Hematopoietic multipotent progenitor cell treated with erythropoietin and hydrocortisone succinate and interleukin-3 and kit ligand, for 6 days (in vitro differentiated cells): ENCODE results near the gene HNRNPL.
"Not testable (repeated sequence)": the region's sequence is repeated elsewhere in the genome, so short reads cannot be mapped to it uniquely, and the experiment has no call there.

ENCODE experiments used
- DNase-seq: peaks from one replicate; pipeline ENCODE4 v3.0.0-alpha.2; 2015

Gene HNRNPL

DNA sequence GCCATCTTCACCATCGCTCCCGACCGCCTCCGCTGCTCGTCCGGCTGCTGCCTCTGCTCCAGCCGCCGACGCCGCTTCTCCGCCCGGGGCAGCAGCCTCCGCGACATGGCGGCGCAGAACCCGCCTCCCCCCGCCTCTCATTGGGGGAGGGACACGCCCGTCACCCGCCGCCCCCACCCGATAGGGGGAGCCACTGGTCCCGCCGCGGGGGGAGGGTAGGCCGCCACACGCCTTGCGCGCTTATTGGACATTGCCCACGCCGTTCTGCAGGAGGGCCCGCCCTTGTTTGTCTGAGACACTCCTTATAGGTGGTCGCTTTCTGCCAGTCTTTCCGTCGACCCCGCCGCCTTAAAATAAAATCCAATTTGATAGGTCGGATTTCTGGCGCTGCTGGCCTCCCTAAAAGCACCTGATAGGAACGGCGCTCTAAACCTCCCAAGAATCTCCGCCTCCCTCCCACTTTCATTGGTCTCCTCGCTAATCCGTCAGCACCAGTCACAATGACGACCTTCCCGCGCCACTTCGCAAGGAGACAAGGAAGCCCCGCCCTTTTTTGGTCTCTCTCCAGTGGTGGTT is at the start of gene HNRNPL:
Gene HNRNPL, minus strand, starts transcription at position 127 of the 576 bp plus-strand sequence. Its CDS starts 20 bp downstream, at position 107.
- DNase-seq, result peak; percentile 100

- peak; percentile 29 for DNase-seq
Measured at GRCh38 chr19:38898788-38899446, 49.1 kb upstream of the HNRNPL start.

DNA sequence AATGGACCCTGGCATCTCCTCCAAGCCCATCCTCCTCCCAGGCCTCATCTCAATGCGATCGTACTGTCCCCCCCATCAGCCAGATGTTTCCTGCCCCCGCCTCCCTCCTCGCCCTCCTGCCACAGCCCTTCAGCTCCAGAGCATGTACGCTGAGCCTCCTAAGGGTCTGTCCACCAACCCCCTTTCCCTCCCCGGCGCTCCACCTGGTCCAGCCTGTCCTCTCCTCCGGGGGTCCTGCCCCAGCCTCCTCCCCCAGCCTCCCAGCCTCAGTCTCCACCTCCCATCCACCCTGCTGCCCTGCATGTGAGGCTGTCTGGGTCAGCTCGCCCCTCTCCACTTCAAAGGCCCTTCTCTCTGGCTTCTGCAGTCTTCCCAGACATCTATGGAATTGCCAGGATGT is 45.2 kb upstream of the HNRNPL start:
- no peak for DNase-seq

GRCh38 chr19:38893341-38893771 is 43.6 kb upstream of the HNRNPL start:
- no peak for DNase-seq

DNA sequence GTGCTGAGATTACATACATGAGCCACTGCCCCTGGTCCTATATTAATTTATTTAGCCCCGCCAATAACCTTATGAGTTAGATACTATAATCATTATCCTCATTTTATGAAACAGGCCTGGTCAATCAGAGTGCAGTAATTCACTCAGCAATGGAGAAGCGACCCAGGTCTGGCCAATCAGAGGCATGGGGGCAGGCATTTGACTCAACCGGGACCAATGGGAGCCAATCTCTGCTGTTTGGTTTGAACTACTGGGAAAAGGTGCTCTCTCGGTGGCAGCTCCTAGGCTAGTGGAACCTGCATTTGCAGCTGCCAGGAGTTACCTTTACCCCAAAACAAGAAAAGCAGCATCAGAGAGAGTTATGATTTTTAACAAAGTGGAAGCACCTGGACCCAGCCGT is 43.1 kb upstream of the HNRNPL start:
- DNase-seq, result no peak

DNA sequence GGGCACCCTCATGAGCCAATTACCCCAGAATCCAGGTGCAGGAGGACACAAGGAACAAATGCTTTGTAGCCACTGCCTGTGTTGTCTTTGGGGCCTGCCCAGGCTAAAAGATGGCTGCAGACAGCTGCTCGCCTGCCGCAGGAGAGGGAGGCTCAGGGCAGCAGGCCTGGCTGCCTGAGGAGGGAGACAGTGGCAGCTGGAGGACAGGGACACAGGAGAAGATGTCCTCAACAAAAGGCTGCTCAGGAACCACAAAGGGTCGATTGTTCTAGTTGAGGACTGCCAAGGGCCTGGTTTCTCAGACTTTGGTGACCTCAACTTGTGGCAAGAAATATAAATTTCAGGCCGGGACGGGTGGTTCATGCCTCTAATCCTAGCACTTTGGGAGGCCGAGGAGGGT is 42.0 kb upstream of the HNRNPL start:
- DNase-seq, result no peak

DNA sequence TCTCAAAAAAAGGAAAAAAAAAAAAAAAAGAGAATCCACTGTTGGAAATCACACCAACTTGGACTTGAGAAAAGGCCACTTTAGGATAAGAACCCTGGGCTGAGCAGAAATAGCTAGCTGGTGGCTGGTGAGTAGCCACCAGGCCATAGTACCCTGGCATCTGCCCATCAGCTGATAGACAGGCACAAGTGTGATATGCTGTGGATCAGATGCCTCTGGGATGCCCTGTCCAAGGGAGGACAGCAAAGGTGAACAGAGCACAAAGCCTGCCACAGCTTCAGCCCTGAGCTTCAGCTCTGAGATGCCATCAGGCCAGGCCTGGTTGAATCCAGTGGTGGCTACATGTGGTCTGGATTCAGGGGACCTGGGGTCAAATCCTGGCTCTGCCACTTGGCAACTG is 40.9 kb upstream of the HNRNPL start:
- DNase-seq, result no peak

DNA sequence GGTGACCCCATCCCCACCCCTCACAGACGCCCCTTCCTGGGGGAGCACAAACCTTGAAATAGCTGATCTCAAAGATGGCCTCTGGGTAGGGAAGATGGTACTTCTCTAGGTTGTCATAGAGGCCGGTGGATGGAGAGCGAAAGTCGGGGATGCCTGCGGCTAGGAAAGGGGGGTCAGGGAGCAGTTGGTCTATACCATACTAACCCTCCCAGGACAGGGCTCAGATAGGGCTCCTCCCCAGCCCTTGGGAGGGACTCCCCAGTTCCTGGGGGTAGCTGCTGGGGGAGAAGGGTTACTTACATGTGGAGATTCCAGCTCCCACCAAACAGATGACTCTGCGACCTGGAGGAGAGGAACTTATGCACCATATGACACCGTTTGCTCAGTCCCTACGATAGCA is 40.0 kb upstream of the HNRNPL start:
- DNase-seq, result no peak

GRCh38 chr19:38888876-38889275 is 39.1 kb upstream of the HNRNPL start:
- no peak for DNase-seq

- DNase-seq, result not testable (repeated sequence)
Measured at GRCh38 chr19:38884691-38885090, 34.9 kb upstream of the HNRNPL start.

DNA sequence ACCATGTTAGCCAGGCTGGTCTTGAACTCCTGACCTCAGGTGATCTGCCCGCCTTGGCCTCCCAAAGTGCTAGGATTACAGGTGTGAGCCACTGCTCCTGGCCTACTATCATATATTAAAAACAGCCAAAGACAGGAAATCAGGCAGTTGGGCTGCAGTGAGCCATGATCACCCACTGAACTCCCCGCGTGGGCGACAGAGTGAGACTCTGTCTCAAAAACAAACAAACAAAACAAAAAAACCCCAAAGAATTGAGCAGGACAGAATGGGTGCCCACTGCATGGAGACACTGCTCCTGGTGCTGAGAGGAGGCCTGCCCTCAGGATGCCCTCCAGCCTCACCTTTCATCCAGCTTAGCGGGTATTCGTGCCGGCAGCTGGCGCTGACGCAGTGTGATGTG is 33.5 kb upstream of the HNRNPL start:
- DNase-seq, result no peak

DNA sequence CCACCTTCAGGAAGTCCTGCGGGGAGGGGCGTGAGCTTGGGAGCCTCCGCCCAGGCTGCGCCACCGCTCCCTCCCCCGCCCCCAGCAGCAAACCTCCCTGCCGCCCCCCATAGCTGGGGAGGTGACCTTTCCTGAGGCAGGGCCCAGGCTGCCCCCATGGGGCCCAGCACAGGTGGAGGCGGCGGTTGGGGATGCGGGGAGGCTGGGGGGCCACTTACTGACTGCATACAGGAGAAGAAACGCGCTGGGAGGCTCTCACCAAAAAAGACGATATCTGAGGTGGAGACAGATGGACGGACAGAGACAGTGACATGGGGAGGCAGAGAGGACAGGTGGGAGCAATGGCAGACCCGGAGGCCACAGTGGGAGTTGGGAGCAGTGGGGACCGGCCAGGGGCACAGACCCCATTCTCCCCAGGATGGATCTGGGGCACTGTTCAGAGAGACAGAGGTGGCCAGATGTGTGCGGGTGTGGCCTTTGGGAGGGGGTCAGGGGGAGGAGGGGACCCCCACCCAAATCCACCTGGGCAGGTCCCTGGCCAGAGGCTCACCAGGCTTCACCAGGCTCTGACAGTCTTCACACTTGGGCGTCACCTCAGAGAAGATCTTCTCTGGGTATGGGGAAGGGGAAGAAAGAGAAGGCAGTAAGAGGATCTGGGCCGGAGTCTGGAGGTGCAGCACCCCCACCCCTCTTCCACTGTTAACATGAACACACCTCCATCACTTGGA is 31.3 kb upstream of the HNRNPL start:
- no peak for DNase-seq

DNA sequence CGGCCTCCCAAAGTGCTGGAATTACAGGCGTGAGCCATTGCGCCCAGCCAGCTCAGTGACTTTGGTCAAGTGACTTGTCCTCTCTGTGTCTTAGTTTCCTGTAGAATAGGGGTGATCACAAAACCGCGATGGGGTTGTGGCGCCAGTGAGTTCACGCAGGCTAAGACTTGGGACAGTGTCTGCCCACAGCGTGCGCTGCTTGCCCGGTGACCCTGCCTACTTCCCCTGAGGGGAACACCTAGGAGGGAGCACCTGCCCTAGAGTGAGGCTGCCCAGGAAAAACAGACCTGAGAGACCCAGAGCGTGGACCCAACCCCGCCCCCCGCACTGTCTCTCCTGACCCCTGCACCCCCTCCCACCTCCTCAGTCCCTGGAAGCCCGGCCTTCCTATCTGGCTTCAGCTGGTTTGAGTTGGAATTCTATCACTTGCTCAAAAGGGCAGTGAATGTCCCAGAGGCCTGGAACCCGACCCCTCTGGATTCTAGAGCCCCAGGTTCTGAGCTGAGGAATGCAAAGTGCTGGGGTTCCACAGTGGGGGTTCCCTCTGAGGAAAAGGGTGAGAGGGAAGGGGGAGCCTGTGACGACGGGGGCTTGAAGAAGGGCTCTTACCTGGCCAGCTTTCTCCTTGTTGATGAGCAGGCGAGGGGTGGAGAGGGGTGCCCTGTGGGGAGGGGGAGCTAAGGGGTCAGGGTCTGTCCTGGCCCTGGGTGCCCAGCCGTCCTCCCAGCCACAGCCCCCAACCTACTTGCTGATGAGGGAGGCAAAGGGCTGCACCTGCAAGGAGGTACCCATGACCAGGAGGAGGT is 30.5 kb upstream of the HNRNPL start:
- no peak for DNase-seq

- no peak for DNase-seq
Measured at GRCh38 chr19:38879400-38879751, 29.6 kb upstream of the HNRNPL start.

DNA sequence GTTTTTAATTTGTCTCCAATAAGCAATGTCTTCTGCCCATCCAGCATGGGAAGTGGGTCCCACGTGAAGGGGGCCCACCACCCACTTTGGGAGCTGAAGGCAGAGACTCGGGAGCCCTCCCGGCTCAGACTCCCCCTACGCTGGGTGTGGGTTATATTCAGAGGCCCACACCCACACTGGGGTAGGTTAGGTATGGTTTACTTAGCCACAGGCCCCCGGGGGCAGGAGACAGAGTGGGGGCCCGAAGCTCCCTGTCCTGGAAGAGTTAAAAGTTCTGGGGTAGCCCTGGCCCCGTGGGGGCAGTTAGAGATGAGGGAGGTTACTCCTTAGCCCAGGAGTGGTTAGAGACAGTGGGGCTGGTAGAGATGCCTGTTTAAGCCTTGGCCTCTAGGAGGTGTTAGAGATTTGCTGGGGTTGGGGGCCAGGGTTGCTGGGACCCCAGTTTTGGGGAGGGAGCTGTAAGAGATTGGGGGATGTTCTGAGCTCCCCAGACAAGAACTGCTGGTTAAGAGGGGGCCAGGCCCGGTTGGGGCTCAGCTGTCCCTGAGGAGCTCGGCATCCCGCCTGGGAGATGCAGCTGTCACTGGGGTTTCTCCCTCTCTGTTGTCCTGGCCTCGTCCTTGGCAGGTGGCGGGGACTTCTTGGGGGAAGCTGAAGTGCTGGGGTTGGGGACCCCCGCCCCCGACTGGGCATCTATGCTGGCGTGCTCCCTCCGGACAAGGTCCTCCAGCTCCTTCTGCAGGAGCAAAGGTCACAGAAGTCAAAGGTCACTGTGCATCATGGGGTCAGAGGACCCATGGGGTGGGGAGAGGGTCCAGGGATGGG is 29.0 kb upstream of the HNRNPL start:
- DNase-seq, result no peak

GRCh38 chr19:38877781-38878574 is 28.2 kb upstream of the HNRNPL start, which contains the start of gene RINL:
TSS of gene RINL (minus strand) at chr19:38878275. CDS start at chr19:38876742, 1,533 bp downstream.
- DNase-seq, result peak; percentile 73

DNA sequence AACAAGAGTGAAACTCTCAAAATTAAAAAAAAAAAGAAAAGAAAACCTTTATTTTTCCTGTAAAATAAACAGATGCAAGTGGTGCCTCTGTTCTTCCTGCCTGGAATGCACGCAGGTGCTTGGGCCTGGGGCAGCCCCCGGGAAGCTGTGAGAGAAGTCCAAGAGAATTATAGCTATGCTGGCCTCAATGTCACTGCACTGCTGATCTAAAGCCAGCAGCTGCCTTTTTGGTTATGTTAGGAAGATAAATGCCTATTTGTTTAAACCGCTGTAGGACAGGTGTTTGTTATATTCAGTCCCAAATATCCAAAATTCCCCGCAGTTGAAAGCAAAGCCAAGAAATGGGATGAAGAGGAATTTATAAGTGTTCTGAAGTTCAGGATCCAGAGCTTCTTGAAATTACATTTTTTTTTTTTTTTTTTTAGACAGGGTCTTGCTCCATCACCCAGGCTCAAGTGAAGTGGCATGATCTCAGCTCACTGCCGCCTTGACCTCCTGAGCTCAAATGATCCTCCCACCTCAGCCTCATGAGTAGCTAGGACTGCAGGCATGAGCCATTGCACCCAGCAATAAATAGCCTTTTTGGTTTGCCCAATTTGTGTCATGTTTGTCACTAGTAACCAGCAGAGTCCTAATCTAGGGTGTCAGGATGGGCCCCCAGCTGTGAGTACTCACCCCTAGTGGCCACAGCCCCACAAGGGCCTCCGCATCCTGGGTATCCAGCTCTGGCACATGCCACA is 26.0 kb upstream of the HNRNPL start:
- peak; percentile 33 for DNase-seq

- not testable (repeated sequence) for DNase-seq
Measured at GRCh38 chr19:38873400-38873799, 23.6 kb upstream of the HNRNPL start.

GRCh38 chr19:38870612-38871011 is 20.8 kb upstream of the HNRNPL start:
- DNase-seq, result no peak

DNA sequence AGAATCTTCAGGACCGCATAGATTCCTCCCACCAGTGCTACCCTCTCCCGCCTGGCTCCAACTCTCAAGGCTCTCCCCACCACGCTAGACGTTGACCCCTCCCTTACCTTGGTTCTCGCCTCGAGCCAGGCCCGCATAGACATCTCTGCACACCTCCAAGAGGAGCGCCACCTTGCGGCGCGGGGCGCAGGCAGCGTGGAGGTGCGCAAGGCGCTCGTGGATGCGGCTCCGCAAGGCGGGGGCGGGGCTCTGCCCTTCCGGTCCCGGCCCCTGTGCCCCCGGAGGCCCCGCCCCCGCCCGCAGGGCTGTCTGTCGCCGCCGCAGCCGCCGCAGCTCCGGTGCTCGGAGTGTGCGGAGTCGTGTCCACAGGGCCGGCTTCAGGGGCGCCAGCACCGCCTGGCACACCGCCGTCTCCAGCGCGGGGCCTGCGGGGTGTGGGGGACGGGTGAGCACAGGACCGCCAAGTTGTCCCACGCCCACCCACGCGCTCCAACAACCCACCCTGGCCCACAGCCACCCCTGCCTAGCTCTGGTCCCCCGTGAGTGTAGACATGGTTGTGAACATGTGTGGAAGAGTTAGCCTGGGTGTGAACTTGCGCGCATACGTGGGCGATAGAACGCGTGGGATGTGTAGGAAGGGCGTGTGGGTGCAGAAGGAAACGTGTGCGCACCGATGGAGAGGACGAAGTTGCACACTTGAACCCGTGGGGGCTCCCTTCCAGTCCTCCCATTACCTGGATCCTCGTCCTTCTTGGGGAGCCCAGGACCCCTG is 20.2 kb upstream of the HNRNPL start:
- DNase-seq, result peak; percentile 89
